Nucleus accumbens (tissue), 56 donors: ENCODE results near the gene TREH.
"Not testable (repeated sequence)": the region's sequence is repeated elsewhere in the genome, so short reads cannot be mapped to it uniquely, and the experiment has no call there.

Source experiments
- DNase-seq, 56 donors: peaks; one replicate each; lab custom pipeline; 2025; lab: John Stamatoyannopoulos, UW

TREH gene, protein sequence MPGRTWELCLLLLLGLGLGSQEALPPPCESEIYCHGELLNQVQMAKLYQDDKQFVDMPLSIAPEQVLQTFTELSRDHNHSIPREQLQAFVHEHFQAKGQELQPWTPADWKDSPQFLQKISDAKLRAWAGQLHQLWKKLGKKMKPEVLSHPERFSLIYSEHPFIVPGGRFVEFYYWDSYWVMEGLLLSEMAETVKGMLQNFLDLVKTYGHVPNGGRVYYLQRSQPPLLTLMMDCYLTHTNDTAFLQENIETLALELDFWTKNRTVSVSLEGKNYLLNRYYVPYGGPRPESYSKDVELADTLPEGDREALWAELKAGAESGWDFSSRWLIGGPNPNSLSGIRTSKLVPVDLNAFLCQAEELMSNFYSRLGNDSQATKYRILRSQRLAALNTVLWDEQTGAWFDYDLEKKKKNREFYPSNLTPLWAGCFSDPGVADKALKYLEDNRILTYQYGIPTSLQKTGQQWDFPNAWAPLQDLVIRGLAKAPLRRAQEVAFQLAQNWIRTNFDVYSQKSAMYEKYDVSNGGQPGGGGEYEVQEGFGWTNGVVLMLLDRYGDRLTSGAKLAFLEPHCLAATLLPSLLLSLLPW

DNA sequence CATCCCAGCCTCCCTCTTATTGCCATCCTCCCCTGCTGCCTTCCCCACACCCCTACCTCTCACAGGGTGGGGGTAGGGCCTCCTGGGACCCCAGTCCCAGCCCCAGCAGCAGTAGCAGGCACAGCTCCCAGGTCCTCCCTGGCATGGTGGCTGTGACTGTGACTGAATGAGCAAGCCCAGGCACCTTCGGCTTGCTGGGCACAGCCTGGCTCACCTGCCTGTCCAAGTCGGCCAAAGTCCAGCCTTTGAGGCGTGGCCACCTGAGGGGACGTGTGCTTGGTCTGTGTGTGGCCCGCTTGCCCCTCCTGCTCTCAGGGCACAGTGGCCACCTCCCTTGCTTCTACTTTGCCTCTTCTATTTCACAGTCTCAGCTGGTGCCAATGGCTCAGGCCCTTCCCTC is at the start of gene TREH:
Gene TREH, minus strand, starts transcription at position 168 of the 400 bp plus-strand sequence. Its CDS starts 23 bp downstream, at position 145.
- DNase-seq, result no peak

DNA sequence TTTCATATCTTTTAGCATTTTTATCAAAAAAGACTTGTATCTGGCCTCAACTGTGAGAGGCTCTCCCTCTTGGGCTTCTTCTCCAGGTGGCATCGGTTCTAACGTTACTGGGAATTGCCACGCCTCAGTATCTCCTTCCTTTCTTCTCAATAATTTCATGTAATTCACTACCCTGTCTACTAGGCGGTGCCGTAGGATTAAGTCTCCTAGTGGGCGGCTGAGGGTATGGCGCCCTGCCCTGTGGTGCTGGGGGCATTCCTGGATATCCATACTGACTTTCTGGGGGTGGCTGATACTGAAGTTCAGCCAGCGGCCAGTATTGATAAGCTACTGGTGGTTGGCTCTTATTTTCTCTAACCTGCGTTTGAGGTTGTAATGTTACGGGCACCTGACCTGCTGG is 48.7 kb upstream of the TREH start:
- not testable (repeated sequence) for DNase-seq

DNA sequence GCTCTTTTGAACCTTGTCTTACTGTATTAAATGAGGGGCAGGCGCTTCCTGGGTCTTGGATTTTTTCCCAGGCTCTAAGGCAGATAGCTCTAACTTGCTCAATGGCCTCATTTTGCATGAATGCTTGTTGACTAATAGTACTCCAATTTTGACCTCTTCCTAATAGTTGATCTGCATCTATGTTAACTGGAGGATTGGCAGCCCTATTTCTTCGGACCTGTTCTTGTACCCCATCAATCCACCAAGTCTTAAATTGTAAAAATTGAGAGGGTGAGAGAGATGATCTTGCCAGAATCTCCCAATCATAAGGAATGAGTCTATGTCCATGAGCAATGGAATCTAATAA is 48.2 kb upstream of the TREH start:
- DNase-seq, result not testable (repeated sequence)

DNA sequence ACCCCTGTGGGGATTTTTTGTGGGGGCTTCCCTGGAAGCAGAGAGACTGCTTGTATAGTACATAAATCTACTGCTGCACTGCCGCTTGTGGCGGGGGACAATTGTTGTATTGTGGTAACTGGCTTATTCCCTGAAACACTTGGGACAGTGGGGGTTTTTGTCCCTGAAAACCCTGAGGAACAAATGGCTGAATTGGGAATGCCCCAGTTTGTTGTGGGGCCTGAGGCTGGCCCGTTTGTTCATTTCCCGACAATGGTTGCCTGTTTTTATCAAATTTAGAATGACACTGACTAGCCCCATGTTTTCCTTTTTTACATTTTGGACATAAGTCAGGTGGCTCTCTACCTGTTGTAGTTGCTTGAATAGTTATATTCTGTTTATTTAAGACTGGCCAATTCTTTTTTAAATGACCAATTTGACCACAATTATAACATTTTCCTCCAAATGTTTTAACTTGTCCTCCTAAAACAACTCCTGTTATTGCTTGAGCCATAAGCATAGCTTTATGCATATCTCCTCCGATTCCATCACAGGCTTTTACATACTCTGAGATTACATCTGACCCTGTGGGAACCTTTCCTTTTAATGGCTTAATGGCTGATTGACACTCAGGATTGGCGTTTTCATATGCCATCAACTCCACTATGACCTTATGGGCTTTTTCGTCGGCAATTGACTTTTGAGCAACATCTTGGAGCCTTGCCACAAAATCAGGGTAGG is 47.7 kb upstream of the TREH start:
- DNase-seq, result peak in 13 of 56 donors; percentile 6 to 51 (median 23)

DNA sequence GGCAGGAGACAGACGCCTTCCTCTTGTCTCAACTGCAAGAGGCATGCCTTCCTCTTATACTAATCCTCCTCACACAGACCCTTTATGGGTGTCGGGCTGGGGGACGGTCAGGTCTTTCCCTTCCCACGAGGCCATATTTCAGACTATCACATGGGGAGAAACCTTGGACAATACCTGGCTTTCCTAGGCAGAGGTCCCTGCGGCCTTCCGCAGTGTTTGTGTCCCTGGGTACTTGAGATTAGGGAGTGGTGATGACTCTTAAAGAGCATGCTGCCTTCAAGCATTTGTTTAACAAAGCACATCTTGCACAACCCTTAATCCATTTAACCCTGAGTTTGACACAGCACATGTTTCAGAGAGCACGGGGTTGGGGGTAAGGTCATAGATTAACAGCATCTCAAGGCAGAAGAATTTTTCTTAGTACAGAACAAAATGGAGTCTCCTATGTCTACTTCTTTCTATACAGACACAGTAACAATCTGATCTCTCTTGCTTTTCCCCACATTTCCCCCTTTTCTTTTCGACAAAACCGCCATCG is 42.1 kb upstream of the TREH start:
- DNase-seq, result not testable (repeated sequence)

DNA sequence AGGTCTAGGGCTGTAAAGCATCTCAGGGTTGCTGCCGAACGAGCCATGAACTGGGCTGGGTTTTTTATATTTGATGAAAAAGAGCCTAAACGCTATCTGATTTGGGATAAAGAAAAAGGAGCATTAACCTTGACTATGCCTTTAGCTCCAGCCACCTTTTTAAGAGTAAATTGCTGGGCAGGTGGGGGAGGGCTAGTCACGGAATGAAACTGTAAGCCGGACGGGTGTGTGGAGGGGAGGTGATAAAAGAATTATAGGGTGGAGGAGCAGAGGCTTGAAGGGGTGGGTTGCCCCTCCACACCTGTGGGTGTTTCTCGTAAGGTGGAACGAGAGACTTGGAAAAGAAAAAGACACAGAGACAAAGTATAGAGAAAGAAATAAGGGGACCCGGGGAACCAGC is 41.3 kb upstream of the TREH start:
- not testable (repeated sequence) for DNase-seq

DNA sequence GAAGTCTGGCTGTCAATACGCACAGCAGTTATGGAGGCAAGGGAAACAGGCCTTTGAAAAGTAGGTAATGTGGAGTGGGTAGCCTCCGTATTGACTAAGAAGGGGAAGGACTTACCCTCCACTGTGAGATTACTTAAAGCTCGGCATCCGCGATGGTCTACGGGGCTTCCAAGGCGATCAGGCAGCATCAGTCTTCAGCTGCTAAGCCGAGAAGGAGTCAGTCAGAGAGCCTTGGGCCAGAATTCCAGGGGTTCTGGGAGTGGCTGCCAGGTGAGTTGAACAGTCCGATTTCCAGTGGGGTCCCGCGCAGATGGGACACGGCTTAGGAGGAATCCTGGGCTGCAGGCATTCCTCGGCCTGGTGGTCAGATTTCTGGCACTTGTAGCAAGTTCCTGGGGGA is 40.6 kb upstream of the TREH start:
- DNase-seq, result not testable (repeated sequence)

DNA sequence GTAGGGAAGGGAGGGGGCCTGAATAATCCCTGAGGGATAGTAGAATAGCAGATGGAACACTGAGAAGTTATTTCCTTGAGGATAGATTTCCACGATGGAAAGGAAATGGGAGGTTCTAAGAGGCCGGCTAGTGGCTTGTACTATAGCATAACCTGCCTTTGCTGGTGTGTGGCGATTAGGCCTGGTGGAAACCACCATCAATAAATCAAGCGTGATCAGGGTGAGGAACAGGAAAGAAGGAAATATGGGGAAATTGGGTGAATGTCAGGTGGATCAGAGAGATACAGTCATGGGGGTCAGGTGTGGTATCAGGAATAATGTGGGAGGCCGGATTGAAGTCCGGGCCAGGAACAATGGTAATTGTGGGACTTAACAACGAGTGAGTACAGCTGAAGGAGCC is 39.1 kb upstream of the TREH start:
- not testable (repeated sequence) for DNase-seq

DNA sequence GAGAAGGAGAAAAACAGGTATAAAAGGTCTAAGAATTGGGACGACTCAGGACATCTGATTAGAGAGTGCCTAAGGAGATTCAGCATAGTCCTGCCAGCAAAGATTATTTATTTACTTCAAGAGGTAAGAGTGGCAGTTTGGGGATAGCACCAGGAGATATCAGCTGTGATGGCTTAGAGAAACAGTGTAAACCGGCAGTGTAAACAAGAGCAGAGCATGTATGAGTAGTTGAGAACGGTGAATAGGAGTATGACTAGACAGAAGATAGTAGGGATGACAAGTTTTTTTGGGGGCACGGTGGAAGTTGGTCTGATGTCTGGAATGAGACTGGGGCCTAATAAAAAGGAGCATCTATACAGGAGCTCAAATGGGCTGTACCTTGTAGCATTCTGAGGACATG is 38.3 kb upstream of the TREH start:
- not testable (repeated sequence) for DNase-seq

DNA sequence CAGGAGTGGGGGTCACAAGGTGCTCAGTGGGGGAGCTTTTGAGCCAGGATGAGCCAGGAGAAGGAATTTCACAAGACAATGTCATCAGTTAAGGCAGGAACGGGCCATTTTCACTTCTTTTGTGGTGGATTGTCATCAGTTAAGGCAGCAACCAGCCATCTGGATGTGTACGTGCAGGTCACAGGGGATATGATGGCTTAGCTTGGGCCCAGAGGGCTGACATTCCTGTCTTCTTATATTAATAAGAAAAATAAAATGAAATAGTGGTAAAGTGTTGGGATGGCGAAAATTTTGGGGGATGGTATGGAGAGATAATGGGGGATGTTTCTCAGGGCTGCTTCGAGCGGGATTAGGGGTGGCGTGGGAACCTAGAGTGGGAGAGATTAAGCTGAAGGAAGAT is 37.8 kb upstream of the TREH start:
- DNase-seq, result not testable (repeated sequence)

DNA sequence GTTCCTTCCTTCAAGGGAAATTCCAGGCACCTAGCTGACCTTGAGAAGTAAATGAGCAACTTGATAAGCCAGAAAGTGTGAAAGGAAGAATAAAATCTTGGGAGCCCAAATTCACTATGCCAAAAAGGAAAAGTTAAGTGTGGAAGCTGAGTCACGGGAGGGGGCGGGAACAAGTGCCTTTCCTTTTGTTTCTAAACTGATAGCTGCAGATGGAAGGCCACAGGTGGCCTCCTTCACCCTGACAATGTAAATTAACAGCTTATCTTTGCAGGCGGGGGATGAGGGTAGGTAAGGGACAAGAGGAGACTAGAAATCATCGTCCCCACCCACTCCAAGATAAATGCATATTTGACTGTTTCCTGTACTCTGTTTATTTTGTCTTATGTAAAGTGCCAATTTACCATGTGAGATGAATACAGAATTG is 36.4 kb upstream of the TREH start:
- DNase-seq, result peak in 1 of 56 donors; percentile 18

DNA sequence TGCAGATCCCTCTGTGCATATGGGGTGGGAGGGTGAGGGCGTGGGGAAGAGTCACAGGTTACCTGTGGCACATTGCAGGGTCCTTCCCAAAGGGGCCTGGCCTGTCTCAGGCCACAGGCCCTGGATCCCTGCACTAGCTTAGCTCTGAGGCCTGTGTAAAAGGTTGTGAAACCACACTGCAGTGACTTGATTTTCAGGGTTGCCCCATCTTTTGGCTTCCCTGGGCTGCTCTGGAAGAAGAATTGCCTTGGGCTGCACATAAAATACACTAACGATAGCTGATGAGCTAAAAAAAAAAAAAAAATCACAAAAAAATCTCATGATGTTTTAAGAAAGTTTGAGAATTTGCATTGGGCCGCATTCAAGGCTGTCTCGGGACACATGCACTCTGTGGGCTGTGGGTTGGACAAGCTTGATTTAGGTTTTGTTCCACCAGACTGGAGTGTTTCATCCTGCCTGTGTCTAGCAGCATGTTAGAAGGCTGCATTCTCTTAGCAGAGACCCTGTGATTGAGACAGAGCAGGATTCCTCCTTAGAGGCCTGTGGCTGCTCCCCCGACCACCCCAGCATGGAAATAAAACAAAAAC is 35.9 kb upstream of the TREH start:
- DNase-seq, result no peak

DNA sequence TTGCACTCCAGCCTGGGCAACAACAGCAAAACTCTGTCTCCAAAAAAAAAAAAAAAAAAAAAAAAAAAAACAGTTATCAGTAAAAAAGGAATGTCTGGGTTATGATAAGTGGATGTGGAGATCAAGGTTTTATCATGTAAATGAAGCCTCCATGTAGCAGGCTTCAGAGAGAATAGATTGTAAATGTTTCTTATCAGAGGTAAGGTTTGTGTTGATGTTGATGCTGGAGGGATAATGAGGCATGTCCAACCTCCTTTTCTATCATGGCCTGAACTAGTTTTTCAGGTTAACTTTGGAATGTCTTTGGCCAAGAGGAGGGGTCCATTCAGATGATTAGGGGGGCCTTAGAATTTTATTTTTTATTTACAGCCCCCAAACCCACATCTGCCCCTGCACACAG is 35.4 kb upstream of the TREH start:
- no peak for DNase-seq

DNA sequence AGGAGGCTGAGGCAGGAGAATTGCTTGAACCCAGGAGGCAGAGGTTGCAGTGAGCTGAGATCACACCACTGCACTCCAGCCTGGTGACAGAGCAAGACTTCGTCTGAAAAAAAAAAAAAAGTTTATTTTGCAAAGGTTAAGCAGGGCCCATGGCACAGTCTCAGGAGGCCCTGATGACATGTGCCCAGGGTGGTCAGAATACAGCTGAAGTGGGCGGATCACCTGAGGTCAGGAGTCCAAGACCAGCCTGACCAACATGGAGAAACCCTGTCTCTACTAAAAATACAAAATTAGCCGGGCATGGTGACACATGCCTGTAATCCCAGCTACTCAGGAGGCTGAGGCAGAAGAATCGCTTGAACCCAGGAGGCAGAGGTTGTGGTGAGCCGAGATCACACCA is 35.0 kb upstream of the TREH start:
- DNase-seq, result not testable (repeated sequence)

DNA sequence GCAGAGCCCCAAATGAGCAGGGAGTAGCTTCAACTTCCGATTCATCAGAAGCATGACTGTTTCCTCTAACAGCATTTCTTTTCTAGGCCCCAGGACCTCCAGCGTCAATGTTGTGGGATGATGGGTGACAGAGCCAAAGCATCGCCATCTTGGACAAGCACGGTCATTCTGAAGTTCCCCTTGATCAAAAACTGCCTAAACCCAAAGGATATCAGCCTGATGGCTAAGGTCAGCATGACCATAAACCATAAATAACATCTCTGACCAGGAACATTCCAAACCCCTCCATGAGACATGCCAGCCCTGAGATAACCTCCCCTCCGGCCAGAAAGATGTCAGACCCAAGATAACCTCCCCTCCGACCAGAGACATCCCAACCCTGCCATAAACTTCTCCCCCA is 28.8 kb upstream of the TREH start:
- DNase-seq, result no peak

DNA sequence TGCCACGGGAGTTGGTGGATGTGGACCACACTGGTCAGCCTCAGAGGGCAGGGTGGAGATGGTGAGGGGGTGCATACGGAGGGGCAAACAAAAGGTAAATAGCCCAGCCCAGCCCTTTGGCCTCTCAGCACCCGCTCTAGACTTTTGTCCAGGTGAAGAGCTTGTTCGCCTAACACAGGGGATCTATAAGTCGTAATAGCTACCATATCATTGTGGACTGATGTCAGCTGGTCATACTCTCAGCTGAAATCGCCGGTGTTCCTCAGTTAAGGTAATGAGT is 27.0 kb upstream of the TREH start:
- no peak for DNase-seq

DNA sequence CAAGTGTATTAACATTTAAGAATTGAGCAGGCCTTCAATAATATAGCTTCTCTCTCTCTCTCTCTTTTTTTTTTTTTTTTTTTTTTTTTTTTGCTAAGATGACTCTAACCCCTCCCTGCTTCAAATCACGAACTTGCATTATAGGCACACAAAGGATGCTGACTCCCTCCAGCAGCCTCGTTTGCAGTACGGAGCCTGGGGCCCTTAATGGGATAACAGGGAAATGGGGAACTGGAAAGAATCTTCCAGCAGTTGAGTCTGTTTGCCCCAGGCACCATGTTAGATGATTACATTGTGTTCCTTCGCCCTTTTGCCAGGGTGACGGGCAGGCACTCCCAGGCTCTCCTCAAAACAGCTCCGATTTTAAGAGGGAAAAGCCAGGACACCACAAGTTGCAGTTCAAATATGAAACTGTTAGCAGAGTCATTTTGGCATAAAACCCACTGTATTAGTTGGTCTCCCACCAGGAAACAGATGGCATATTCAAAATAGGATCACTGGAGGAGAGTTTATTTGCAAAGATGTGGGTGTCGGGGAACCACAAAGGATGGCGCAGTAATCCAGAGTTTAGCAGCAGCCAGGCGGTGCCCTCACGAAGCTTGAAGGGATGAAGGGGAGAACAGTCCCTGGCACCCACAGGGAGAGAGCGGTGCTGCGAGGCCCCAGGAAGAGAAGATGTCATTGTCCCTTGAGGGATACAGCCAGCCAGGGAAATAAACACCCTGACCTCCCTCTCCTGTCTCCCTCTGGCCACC is 26.5 kb upstream of the TREH start:
- peak in 15 of 56 donors; percentile 5 to 49 (median 23) for DNase-seq

DNA sequence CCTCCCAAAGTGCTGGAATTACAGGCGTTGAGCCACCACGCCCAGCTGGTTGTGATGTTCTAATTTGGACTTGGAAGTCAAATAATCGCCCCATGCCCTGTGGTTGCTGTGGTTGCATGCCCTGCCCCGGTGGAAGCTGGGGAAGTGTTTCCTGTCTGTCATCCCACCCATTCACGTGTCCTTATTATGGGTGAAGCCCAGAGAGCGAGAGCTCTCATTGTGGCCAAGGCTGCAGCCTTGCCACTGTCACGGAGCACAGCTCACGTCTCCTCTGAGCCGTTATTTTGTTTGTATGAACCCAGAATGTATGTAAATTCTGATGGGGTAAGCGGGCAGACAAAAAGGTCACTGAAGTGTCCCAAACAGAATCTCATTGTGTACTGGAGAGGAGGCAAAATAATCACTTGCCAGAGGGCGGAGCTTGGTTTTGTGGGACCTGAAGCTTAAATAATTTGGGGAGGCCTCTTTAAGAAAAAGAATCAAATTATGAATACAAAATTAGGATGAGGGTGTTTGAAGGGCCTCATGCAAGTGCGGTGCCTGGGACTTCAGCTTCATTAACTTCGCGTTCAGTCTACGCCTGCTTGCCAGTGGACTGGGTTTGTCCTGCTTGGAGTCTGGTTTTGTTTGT is 25.8 kb upstream of the TREH start:
- peak in 43 of 56 donors; percentile 9 to 85 (median 46) for DNase-seq

DNA sequence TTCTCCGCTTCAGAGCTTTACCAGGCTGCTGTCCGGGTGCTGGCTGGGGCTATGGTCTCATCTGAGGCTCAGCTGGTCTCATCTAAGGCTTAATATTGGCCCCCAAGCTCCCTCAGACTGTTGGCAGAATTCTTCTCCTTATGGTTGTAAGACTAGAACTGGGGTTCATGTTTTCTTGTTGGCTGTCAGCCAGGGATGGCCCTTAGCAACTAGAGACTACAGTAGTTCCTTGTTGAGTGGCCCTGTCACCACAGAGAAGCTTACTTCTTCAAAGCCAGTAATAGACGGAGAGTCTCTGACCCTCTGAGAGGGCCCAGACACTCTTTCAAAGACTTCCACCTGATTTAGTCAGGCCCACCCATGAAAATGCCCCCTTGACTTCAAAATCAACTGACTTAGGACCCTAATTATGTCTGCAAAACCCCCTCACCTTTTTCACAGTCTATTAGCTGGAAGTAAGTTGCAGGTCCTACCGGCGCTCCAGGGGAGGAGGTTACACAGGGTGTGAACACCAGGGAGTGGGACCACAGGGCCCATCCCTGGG is 24.2 kb upstream of the TREH start:
- peak in 15 of 56 donors; percentile 6 to 57 (median 17) for DNase-seq
